Measurements from ENCODE around the gene SDK1. TPM values are rescaled to one million over a fixed set of nuclear protein-coding genes. Genes with fewer than 3 reads are reported as not detected.

The SDK1 gene
- total RNA-seq, 2 donors from 2014 or later = 1.3 to 2.6 TPM

GRCh38 chr7:4247106-4247876, 946.2 kb downstream of the SDK1 start:
- H3K27me3 ChIP-seq = no peaks in the 10 kb centered on the region
- intact Hi-C loops (cut with DNase I) = no loop called here
- DNase-seq = no peak
- H3K9ac ChIP-seq (ENCODE audit: low read depth in 2 of 2, low read length in 2 of 2) = no peak overlapping the region
- no peaks in the 10 kb centered on the region for H3K9me3 ChIP-seq
- H3K27ac ChIP-seq = no peak overlapping the region
- H3K4me3 ChIP-seq = no peak overlapping the region
- H3K36me3 ChIP-seq = no peaks in the 10 kb centered on the region
- no peaks in the 10 kb centered on the region for H3K4me1 ChIP-seq
- TF ChIP-seq CTCF (IDR thresholded peaks at IDR 0.05) = no peak

- H3K4me3 ChIP-seq = no peak overlapping the region
- H3K27me3 ChIP-seq = no peaks in the 10 kb centered on the region
- TF ChIP-seq CTCF (IDR thresholded peaks at IDR 0.05) = no peak
- intact Hi-C loops (cut with DNase I) = no loop called here
- H3K9me3 ChIP-seq = no peaks in the 10 kb centered on the region
- H3K9ac ChIP-seq (ENCODE audit: low read depth in 2 of 2, low read length in 2 of 2) = no peak overlapping the region
- H3K4me1 ChIP-seq = no peaks in the 10 kb centered on the region
- H3K27ac ChIP-seq = no peak overlapping the region
- no peaks in the 10 kb centered on the region for H3K36me3 ChIP-seq
- DNase-seq = no peak
These were observed 947.2 kb downstream of the SDK1 start for GRCh38 chr7:4248295-4248694.

DNA sequence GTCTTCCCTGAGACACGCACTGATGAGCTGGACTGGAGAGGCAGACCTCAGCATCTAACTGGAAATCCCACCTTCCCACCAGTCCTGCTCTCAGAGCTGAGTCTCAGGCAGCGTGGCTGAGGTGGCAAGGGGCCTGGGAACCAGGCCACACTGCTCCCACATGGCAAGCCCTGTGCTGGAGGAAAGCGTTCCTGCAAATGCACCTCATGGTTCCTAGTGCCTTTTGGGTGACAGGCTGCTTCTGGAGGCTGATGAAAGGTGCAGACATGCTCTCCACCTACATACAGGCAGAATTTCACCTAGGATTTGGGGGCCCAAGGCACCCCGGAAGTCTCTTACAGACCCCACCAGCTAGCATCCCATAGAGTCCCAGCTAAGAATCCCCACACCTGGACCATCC, 948.2 kb downstream of the SDK1 start:
- no peak overlapping the region for H3K27ac ChIP-seq
- intact Hi-C loops (cut with DNase I) = no loop called here
- no peaks in the 10 kb centered on the region for H3K36me3 ChIP-seq
- H3K9ac ChIP-seq (ENCODE audit: low read depth in 2 of 2, low read length in 2 of 2) = no peak overlapping the region
- no peaks in the 10 kb centered on the region for H3K27me3 ChIP-seq
- no peak for TF ChIP-seq CTCF (IDR thresholded peaks at IDR 0.05)
- no peak overlapping the region for H3K4me3 ChIP-seq
- H3K4me1 ChIP-seq = no peaks in the 10 kb centered on the region
- DNase-seq = no peak
- H3K9me3 ChIP-seq = no peaks in the 10 kb centered on the region

DNA sequence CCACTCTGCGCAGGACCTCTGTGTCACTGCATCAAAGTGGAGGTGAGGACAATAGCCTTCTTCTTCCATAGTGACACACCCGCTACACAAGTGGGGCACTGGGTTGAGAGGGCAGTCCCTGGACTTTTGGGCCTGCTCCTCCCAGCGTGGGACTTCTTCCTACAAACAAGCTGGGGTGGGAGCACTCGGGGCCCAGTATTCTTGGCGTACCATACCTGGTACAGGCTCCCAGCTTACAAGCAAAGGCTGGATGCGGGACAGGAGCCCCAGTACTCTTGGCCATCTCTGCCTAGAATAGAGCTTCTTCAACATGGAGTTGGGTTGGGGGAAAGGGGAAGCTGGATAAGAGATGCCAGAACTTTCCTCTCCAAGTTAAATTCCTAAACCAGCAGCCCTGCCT, 954.3 kb downstream of the SDK1 start:
- no peaks in the 10 kb centered on the region for H3K27me3 ChIP-seq
- no peaks in the 10 kb centered on the region for H3K9me3 ChIP-seq
- no peak overlapping the region for H3K4me3 ChIP-seq
- no peak for DNase-seq
- H3K4me1 ChIP-seq = no peaks in the 10 kb centered on the region
- TF ChIP-seq CTCF (IDR thresholded peaks at IDR 0.05) = no peak
- no peak overlapping the region for H3K27ac ChIP-seq
- intact Hi-C loops (cut with DNase I) = no loop called here
- no peaks in the 10 kb centered on the region for H3K36me3 ChIP-seq
- no peak overlapping the region for H3K9ac ChIP-seq (ENCODE audit: low read depth in 2 of 2, low read length in 2 of 2)

GRCh38 chr7:4256286-4256685, 955.2 kb downstream of the SDK1 start:
- TF ChIP-seq CTCF (IDR thresholded peaks at IDR 0.05) = no peak
- Histone ChIP-seq H3K36me3 (no peaks in the 10 kb centered on the region), H3K27me3 (no peaks in the 10 kb centered on the region), H3K9ac (ENCODE audit: low read depth in 2 of 2, low read length in 2 of 2) (no peak overlapping the region), H3K4me1 (no peaks in the 10 kb centered on the region), H3K27ac (no peak overlapping the region), H3K9me3 (no peaks in the 10 kb centered on the region), H3K4me3 (no peak overlapping the region)
- no peak for DNase-seq
- intact Hi-C loops (cut with DNase I) = no loop called here

Measured in colonic mucosa (tissue), 4 donors.